ENCODE measurements around the gene MATN1. TPM values are rescaled to one million over a fixed set of nuclear protein-coding genes. Genes with fewer than 3 reads are reported as not detected.

The MATN1 gene
- total and polyA plus RNA-seq, 2 of the 4 experiments (the other 2 are of a cell fraction), result 0.27 TPM; not detected in 1

DNA sequence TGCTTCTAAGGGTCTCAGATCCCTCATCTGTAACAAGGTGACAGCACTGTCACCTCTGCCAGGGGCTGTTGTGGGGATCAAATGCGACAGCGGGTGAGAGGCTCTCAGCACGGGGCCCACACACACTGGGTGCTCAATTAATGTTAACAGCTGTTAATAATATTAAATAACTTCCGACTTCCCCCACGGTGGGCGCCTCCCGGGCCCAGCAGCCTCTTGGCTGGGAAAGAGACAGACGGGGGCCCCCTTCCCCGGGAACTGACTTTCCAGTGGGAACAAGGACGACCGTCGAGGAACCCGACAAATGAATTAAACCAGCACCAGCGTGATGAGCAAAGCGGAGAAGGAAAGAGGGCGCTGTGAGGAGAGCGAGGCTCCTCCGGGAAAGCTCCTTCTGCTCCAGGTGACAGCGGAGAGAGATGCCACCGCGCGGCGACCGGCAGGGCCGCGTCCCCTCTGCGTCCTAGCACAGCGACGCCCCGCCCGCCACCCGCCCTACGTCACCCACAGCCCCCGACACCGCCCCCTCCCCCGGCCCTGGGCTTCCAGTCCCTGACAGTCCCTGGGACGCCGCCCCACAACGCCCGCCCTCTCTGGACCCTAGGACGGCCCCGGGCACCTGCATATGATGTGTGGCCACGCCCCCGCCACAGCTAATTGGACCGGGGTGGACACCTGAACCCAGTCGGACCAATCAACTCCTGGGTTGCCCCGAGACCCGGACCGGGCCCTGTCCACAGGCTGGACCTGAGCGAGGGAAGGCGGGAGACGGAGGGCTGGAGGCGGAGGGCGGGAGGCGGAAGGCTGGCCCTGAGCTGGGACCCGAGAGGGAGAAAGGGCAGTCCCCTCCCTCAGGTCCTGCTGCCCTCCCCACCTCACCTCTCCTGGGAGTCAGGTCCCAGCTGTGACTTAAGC lies 38.2 kb downstream of the MATN1 start:
- Histone ChIP-seq H4K8ac (ENCODE audit: low read depth in 2 of 2, low read length in 2 of 2) (no peak overlapping the region), H2AFZ (replicated peaks; ENCODE audit: low read length, poor library complexity) (no peak overlapping the region), H2AK9ac (replicated peaks; ENCODE audit: low read depth, low read length, poor library complexity) (no peak overlapping the region), H4K5ac (ENCODE audit: low read depth, low read length) (no peak overlapping the region), H3K79me1 (ENCODE audit: low read depth in 1 of 2, low read length in 2 of 2) (no peaks in the 10 kb centered on the region), H2BK5ac (ENCODE audit: low read depth, low read length, poor library complexity, severe bottlenecking) (no peak overlapping the region), H3K4me3 (ENCODE audit: insufficient read depth, low read depth, low read length) (no peak overlapping the region), H3K27me3 (ENCODE audit: control insufficient read depth, insufficient read depth, low read length) (peaks cover 58% of the 10 kb centered on the region), H3K36me3 (ENCODE audit: control insufficient read depth, insufficient read depth, low read length) (no peaks in the 10 kb centered on the region), H3K23ac (ENCODE audit: low read depth, low read length) (no peak overlapping the region), H2BK120ac (ENCODE audit: low read depth, low read length) (no peak overlapping the region), H3K4me2 (ENCODE audit: low read depth, low read length) (no peak overlapping the region), H3K9me3 (ENCODE audit: control insufficient read depth, insufficient read depth, low read length) (peaks cover 3% of the 10 kb centered on the region; the same call in 1 of the 2 replicates), H3K9me1 (ENCODE audit: insufficient read depth, low read length) (no peaks in the 10 kb centered on the region), H2BK20ac (ENCODE audit: low read depth, low read length) (no peak overlapping the region), H3K14ac (replicated peaks; ENCODE audit: low read depth, low read length) (no peak overlapping the region), H3K4me1 (ENCODE audit: control insufficient read depth, insufficient read depth, low read length) (no peaks in the 10 kb centered on the region), H4K91ac (ENCODE audit: insufficient read depth, low read depth, low read length) (no peak overlapping the region), H2BK15ac (ENCODE audit: low read depth, low read length) (no peak overlapping the region), H3K9ac (ENCODE audit: low read depth, low read length) (no peak overlapping the region), H3K18ac (ENCODE audit: low read depth, low read length) (no peak overlapping the region), H4K20me1 (ENCODE audit: insufficient read depth, low read length) (no peaks in the 10 kb centered on the region), H3K27ac (ENCODE audit: insufficient read depth, low read length) (no peak overlapping the region), H2AK5ac (ENCODE audit: low read depth, low read length) (no peak overlapping the region), H3K56ac (ENCODE audit: extremely low read depth, insufficient read depth, low read length) (no peak overlapping the region), H3K4ac (ENCODE audit: low read depth, low read length) (no peak overlapping the region)
- WGBS, 2 experiments (ENCODE audit: extremely low coverage in 2 of 2, insufficient read length in 1 of 2), result 10% methylated on average over 14 of the region's 56 CpGs; no CpG with 5 or more reads in 1 of the 2 experiments
- no peak for ATAC-seq (ENCODE audit: low read depth)
- no TSS peak for BruUV-seq (replicated peaks)
- ChIA-PET POLR2A (ENCODE audit: unreplicated experiment) (no interaction called here), CTCF (no interaction called here)
- intact Hi-C loops (cut with micrococcal nuclease), result no loop called here
- dilution Hi-C loops (cut with HindIII; ENCODE audit: low sequenced_read_pairs, unreplicated experiment), result no loop called here
- no peak for DNase-seq
- in situ Hi-C loops (cut with MboI; ENCODE audit: low sequenced_read_pairs), result no loop called here
- TF ChIP-seq SMC3 (IDR thresholded peaks at IDR 0.05; ENCODE audit: low read depth, low read length), result no peak
- no peak for TF ChIP-seq RFX5 (IDR thresholded peaks at IDR 0.05; ENCODE audit: low read depth, low read length)
- TF ChIP-seq POLR2A (IDR thresholded peaks at IDR 0.05; ENCODE audit: low read depth, low read length), result no peak
- no peak for TF ChIP-seq CHD1 (IDR thresholded peaks at IDR 0.05; ENCODE audit: low read depth, low read length)
- no peak for TF ChIP-seq BHLHE40 (IDR thresholded peaks at IDR 0.05; ENCODE audit: low read depth, low read length)
- TF ChIP-seq RCOR1 (IDR thresholded peaks at IDR 0.05; ENCODE audit: insufficient replicate concordance, low read length), result no peak
- TF ChIP-seq MAZ (IDR thresholded peaks at IDR 0.05; ENCODE audit: borderline replicate concordance, low read depth, low read length), result no peak
- TF ChIP-seq FOS (IDR thresholded peaks at IDR 0.05; ENCODE audit: low read depth, low read length), result no peak
- no peak for TF ChIP-seq RAD21 (IDR thresholded peaks at IDR 0.05; ENCODE audit: low read length)
- TF ChIP-seq MXI1 (IDR thresholded peaks at IDR 0.05; ENCODE audit: borderline replicate concordance, low read depth, low read length), result no peak
- no peak for TF ChIP-seq NFE2L2 (IDR thresholded peaks at IDR 0.05; ENCODE audit: low read depth, low read length)
- TF ChIP-seq MAFK (IDR thresholded peaks at IDR 0.05; ENCODE audit: low read depth, low read length), result no peak
- TF ChIP-seq, protein P1, sequence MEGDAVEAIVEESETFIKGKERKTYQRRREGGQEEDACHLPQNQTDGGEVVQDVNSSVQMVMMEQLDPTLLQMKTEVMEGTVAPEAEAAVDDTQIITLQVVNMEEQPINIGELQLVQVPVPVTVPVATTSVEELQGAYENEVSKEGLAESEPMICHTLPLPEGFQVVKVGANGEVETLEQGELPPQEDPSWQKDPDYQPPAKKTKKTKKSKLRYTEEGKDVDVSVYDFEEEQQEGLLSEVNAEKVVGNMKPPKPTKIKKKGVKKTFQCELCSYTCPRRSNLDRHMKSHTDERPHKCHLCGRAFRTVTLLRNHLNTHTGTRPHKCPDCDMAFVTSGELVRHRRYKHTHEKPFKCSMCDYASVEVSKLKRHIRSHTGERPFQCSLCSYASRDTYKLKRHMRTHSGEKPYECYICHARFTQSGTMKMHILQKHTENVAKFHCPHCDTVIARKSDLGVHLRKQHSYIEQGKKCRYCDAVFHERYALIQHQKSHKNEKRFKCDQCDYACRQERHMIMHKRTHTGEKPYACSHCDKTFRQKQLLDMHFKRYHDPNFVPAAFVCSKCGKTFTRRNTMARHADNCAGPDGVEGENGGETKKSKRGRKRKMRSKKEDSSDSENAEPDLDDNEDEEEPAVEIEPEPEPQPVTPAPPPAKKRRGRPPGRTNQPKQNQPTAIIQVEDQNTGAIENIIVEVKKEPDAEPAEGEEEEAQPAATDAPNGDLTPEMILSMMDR (conservative IDR thresholded peaks at IDR 0.05; ENCODE audit: low read depth, low read length), result no peak
- TF ChIP-seq, protein P2, sequence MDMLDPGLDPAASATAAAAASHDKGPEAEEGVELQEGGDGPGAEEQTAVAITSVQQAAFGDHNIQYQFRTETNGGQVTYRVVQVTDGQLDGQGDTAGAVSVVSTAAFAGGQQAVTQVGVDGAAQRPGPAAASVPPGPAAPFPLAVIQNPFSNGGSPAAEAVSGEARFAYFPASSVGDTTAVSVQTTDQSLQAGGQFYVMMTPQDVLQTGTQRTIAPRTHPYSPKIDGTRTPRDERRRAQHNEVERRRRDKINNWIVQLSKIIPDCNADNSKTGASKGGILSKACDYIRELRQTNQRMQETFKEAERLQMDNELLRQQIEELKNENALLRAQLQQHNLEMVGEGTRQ (IDR thresholded peaks at IDR 0.05; ENCODE audit: low read depth, low read length), result no peak
- TF ChIP-seq, protein P3, sequence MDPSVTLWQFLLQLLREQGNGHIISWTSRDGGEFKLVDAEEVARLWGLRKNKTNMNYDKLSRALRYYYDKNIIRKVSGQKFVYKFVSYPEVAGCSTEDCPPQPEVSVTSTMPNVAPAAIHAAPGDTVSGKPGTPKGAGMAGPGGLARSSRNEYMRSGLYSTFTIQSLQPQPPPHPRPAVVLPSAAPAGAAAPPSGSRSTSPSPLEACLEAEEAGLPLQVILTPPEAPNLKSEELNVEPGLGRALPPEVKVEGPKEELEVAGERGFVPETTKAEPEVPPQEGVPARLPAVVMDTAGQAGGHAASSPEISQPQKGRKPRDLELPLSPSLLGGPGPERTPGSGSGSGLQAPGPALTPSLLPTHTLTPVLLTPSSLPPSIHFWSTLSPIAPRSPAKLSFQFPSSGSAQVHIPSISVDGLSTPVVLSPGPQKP (IDR thresholded peaks at IDR 0.05; ENCODE audit: borderline replicate concordance, low read depth, low read length), result no peak

Data from IMR-90 (cell line).